HL-60/S4 (cell line): ENCODE measurements around the gene PRRT1B.

Experiments used
- in situ Hi-C: fragments of 300-500 bp; cut with MboI; formaldehyde crosslinking; loops from 2 replicates; pipeline ENCODE4 v1.14.3; 2022; ENCODE audit warnings: low sequenced_read_pairs

PRRT1B gene

GRCh38 chr9:131522257-131523085 lies 22.9 kb upstream of the PRRT1B start:
- in situ Hi-C loops: no loop called here

- in situ Hi-C loops: no loop called here
These were observed 22.3 kb upstream of the PRRT1B start for GRCh38 chr9:131523086-131523388.

- in situ Hi-C loops: no loop called here
These were observed 21.6 kb upstream of the PRRT1B start for GRCh38 chr9:131523451-131524435.

GRCh38 chr9:131524665-131525315 lies 20.5 kb upstream of the PRRT1B start:
- in situ Hi-C loops: no loop called here

GRCh38 chr9:131525643-131526565 lies 19.4 kb upstream of the PRRT1B start:
- in situ Hi-C loops: no loop called here

GRCh38 chr9:131528186-131528585 lies 17.1 kb upstream of the PRRT1B start:
- in situ Hi-C loops: no loop called here

GRCh38 chr9:131528886-131529505 lies 16.3 kb upstream of the PRRT1B start:
- in situ Hi-C loops: no loop called here

GRCh38 chr9:131529597-131530545 lies 15.5 kb upstream of the PRRT1B start:
- in situ Hi-C loops: no loop called here

- in situ Hi-C loops: no loop called here
These were observed 14.8 kb upstream of the PRRT1B start for GRCh38 chr9:131530546-131530919.

- in situ Hi-C loops: no loop called here
These were observed 14.1 kb upstream of the PRRT1B start, which contains the start of gene UCK1 for GRCh38 chr9:131530920-131531832. TSS of gene UCK1 (minus strand) at chr9:131531263. CDS start at chr9:131531174, 89 bp downstream.

GRCh38 chr9:131534721-131535237 lies 10.5 kb upstream of the PRRT1B start:
- in situ Hi-C loops: no loop called here

GRCh38 chr9:131537946-131538345 lies 7.4 kb upstream of the PRRT1B start:
- in situ Hi-C loops: no loop called here

- in situ Hi-C loops: no loop called here
These were observed 6.0 kb upstream of the PRRT1B start for GRCh38 chr9:131539223-131539923.

GRCh38 chr9:131543141-131543540 lies 2.2 kb upstream of the PRRT1B start:
- in situ Hi-C loops: no loop called here

GRCh38 chr9:131545786-131546335 lies 538 bp downstream of the PRRT1B start:
- in situ Hi-C loops: no loop called here

- in situ Hi-C loops: no loop called here
These were observed 1.2 kb downstream of the PRRT1B start for GRCh38 chr9:131546336-131547084.
